ENCODE data around the gene ASPHD2.
A peak's percentile ranks its signal among the peaks of the same experiment; 100 is the strongest.
"Not testable (repeated sequence)": the region's sequence is repeated elsewhere in the genome, so short reads cannot be mapped to it uniquely, and the experiment has no call there.

Gene ASPHD2

DNA sequence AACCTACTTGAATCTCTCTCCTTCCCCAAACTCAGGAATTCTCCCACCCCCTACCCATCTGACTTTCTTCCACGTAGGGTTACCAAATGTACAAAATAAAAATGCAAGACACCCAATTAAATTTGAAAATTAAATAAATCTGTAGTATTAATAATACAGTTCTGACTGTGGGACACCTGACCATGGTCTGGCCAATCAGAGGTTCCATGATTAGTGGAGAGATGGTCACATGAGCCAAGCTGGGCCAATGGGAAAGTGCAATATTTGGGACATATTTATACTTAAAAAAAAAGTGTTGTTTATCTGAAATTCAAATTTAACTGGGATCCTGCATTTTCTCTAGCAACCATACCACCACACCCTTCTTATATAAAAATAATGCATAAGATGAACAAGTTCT, 29.8 kb upstream of the ASPHD2 start:
- TF ChIP-seq, protein P1, sequence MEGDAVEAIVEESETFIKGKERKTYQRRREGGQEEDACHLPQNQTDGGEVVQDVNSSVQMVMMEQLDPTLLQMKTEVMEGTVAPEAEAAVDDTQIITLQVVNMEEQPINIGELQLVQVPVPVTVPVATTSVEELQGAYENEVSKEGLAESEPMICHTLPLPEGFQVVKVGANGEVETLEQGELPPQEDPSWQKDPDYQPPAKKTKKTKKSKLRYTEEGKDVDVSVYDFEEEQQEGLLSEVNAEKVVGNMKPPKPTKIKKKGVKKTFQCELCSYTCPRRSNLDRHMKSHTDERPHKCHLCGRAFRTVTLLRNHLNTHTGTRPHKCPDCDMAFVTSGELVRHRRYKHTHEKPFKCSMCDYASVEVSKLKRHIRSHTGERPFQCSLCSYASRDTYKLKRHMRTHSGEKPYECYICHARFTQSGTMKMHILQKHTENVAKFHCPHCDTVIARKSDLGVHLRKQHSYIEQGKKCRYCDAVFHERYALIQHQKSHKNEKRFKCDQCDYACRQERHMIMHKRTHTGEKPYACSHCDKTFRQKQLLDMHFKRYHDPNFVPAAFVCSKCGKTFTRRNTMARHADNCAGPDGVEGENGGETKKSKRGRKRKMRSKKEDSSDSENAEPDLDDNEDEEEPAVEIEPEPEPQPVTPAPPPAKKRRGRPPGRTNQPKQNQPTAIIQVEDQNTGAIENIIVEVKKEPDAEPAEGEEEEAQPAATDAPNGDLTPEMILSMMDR (IDR thresholded peaks at IDR 0.05; ENCODE audit: low read depth, low read length, missing control alignments) = no peak
- H3K4me3 ChIP-seq (ENCODE audit: low read depth, low read length) = no peak overlapping the region
- in situ Hi-C loops (cut with HindIII; ENCODE audit: low sequenced_read_pairs) = no loop called here
- no peak for DNase-seq (ENCODE audit: low read depth)

DNA sequence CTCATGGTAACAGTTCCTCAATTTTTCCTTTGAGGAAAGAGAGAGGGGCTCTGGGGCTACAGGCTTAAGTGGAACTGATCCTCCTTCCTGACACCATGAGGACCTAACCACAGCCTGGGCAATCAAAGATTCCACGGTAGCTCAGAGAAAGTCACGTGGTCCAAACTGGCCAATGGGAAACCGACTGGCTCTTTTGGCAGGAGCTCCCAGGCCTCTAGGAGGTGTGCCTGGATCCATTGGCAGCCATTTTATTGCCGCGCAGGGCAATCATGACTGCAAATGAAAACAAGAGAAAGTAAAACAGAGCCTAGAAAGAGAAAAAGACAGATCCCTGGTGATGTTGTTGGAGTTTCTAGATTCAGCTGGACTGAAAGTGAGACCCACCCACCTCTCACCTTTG, 27.3 kb upstream of the ASPHD2 start:
- TF ChIP-seq, protein P1 (IDR thresholded peaks at IDR 0.05; ENCODE audit: low read depth, low read length, missing control alignments) = no peak
- in situ Hi-C loops (cut with HindIII; ENCODE audit: low sequenced_read_pairs) = no loop called here
- no peak overlapping the region for H3K4me3 ChIP-seq (ENCODE audit: low read depth, low read length)
- no peak for DNase-seq (ENCODE audit: low read depth)

DNA sequence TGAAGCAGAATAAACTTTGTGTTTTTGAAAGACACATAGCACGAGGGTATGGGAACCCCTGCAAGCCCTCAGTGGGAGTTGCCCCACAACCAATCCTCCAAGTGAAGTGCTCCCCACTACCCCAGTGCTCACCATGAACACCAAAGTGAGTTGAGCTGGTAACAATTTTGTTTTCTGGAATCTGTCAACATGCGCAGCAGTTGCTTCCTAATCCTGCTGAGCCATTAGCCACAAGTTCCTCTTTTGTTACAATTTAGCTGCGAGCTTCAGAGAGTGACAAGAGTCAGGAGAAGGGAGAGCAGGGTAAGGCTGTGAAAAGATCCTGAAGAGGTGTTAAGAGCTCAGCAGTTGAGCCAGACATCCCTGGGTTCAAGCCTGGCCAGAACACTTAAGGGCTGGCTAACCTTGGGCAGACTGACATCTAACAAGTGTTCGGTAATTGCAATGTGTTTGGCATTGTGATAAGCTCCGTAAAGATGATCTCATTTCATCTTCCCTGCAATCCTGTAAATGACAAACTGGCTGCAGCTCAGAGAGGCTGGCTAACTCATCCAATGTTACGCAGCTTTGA, 24.1 kb upstream of the ASPHD2 start:
- no peak for DNase-seq (ENCODE audit: low read depth)
- no peak overlapping the region for H3K4me3 ChIP-seq (ENCODE audit: low read depth, low read length)
- TF ChIP-seq, protein P1 (IDR thresholded peaks at IDR 0.05; ENCODE audit: low read depth, low read length, missing control alignments) = no peak
- in situ Hi-C loops (cut with HindIII; ENCODE audit: low sequenced_read_pairs) = no loop called here

DNA sequence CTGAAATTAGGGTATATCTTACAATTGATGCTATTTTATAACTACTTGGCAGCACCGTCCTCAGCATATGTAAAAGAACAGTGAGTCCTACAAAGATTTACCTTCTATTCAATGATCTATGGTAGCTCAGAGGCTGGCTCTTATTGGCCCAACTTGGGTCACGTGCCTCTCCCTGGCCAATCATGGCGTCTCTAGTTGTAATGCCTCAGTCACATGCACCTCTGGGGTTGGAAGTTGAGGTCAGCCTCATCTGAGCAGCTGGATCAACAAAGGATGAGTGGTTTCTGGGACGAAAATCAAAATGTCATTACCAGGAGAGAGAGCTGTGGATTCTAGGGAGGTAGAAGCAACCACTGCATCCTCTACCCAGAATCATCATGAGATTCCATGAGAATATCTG, 22.9 kb upstream of the ASPHD2 start:
- in situ Hi-C loops (cut with HindIII; ENCODE audit: low sequenced_read_pairs) = no loop called here
- peak; percentile 36 for DNase-seq (ENCODE audit: low read depth)
- TF ChIP-seq, protein P1 (IDR thresholded peaks at IDR 0.05; ENCODE audit: low read depth, low read length, missing control alignments) = no peak
- no peak overlapping the region for H3K4me3 ChIP-seq (ENCODE audit: low read depth, low read length)

DNA sequence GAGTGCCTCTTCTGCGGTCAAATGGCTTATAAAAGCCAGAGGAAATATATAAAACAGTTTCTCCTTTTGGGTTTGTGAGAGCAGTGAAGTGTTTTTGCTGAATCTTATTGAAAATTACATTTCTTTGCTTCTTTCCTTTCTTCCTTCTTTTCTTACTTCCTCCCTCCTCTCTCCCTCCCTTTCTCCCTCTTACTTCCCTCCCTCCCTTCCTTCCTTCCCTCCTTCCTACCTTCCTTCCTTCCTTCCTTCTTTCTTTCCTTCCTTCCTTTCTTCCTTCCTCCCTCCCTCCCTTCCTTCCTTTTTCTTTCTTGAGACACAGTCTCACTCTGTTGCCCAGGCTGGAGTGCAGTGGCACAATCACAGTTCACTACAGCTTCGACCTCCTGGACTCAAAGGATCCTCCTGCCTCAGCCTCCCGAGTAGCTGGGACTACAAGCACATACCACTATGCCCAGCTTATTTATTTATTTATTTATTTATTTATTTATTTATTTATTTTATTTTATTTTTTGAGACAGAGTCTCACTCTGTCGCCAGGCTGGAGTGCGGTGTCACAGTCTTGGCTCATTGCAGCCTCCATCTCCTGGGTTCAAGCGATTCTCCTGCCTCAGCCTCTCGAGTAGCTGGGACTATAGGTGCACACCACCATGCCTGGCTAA, 20.4 kb upstream of the ASPHD2 start:
- H3K4me3 ChIP-seq (ENCODE audit: low read depth, low read length); in situ Hi-C loops (cut with HindIII; ENCODE audit: low sequenced_read_pairs); DNase-seq (ENCODE audit: low read depth): not testable (repeated sequence)

DNA sequence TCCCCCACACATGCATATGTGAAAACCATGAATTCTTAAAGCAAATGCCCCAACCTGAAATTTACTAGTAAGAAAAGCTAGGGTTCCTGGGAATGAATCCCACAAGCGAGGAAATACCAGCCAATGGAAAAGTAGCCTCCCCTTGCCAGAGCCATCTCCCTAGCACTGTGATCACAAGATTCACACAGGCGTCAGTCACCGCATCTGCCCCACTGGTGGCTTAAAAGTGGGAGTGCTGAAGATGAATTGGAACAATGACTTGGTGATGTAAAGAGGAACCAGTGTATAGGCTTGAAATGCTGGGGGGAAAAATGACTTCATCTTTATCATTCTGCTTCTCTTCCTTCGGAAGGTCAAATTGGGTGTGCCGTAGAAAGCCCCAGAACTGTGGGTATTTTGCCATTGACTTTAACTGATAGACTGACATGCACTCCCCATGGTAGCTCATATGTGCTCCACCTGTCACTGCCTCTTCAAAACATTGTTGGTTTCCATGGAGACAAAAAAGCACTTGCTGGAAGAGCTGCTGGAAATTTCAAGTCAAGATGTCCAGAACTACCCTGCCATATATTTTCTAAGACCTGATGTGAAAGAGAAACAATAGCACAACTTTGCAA, 19.2 kb upstream of the ASPHD2 start:
- H3K4me3 ChIP-seq (ENCODE audit: low read depth, low read length) = no peak overlapping the region
- TF ChIP-seq, protein P1 (IDR thresholded peaks at IDR 0.05; ENCODE audit: low read depth, low read length, missing control alignments) = no peak
- in situ Hi-C loops (cut with HindIII; ENCODE audit: low sequenced_read_pairs) = no loop called here
- DNase-seq (ENCODE audit: low read depth) = no peak

DNA sequence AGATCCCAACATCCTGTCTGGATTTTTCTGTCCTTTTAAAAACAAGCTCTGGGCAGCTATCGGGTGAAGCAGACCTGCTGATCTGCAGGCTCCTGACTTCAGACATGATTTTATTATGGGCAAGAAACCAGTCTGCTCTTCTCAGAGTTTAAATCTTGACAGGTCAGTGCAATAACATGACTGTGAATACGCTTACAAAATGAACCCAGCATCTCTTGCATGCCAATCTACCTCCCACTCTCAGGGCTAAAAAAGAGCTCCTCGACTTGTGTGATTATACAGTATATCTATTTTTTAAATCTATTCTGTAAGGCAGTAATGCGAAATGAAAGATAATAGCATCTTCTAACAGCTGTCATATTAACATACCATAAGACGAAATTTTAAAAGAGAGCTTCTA, 18.7 kb upstream of the ASPHD2 start:
- no peak for DNase-seq (ENCODE audit: low read depth)
- TF ChIP-seq, protein P1 (IDR thresholded peaks at IDR 0.05; ENCODE audit: low read depth, low read length, missing control alignments) = no peak
- in situ Hi-C loops (cut with HindIII; ENCODE audit: low sequenced_read_pairs) = no loop called here
- H3K4me3 ChIP-seq (ENCODE audit: low read depth, low read length) = no peak overlapping the region

Data from astrocyte of the cerebellum (primary cell).